Nephron (organoid): ENCODE results near the gene CCDC73.
"Not testable (repeated sequence)": the region's sequence is repeated elsewhere in the genome, so short reads cannot be mapped to it uniquely, and the experiment has no call there.

Source experiments
- H3K27ac Mint-ChIP-seq, 3 experiments: 2 replicates each; pipeline ENCODE4 v1.8.0; 2020; ENCODE audit warnings: mixed read lengths in 3 of 3, mild to moderate bottlenecking in 2 of 3, moderate library complexity in 1 of 3
- H3K27me3 Mint-ChIP-seq: 2 replicates; pipeline ENCODE4 v1.8.0; 2021; ENCODE audit warnings: low read depth, mild to moderate bottlenecking, moderate library complexity, mixed read lengths
- H3K36me3 Mint-ChIP-seq: 2 replicates; pipeline ENCODE4 v1.8.0; 2020; ENCODE audit warnings: low read depth, mixed read lengths
- H3K4me1 Mint-ChIP-seq: 2 replicates; pipeline ENCODE4 v1.8.0; 2020; ENCODE audit warnings: mixed read lengths
- H3K4me3 Mint-ChIP-seq, 3 experiments: 2 replicates each; pipeline ENCODE4 v1.8.0; 2020; ENCODE audit warnings: mild to moderate bottlenecking in 3 of 3, mixed read lengths in 3 of 3, moderate library complexity in 2 of 3
- H3K9me3 Mint-ChIP-seq: 2 replicates; pipeline ENCODE4 v1.8.0; 2020; ENCODE audit warnings: mixed read lengths
- CTCF ChIP-seq, 3 experiments: fragments of 200-600 bp; sonication (generic); IDR thresholded peaks; one replicate each; pipeline ENCODE4 v1.5.0; 2021; ENCODE audit warnings: antibody characterized with exemption in 3 of 3; ENCODE audit not compliant: unreplicated experiment in 3 of 3

Gene CCDC73

DNA sequence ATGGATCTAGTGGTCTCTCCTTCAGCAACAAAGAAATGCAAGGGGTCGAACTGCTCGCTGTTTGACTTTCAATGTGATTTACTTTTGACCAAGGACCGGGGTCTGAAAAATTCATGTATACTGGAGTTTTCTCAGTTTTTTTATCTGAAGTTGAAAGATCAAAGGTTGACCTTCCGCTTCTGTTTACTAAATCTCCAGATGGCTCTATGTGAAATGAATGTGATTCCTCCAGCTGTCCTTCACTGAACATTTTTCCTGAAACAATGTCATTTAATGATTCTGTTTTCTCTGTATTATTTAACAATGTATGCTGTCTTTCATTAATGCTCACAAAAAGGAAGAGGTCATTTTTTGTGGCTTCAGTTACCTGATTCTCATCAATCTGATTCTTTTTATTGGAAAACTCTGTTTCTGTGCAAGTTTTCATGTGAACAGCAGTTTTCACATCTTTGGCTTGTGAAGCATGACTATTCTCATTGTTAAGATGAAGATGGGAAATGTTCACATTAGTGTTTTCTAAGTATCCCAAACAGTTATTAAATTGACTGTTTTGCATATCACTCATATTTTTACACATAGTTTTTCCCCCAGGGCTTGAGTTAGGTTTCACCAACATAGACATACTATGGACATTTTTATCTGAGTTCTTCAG is 180.8 kb downstream of the CCDC73 start:
- no peak for TF ChIP-seq CTCF (IDR thresholded peaks at IDR 0.05; ENCODE audit: unreplicated experiment in 3 of 3)
- Mint-ChIP-seq H3K36me3 (peaks cover 24% of the 10 kb centered on the region), H3K27me3 (peaks cover under 1% of the 10 kb centered on the region), H3K9me3 (peaks cover 21% of the 10 kb centered on the region), H3K4me1 (peaks cover 23% of the 10 kb centered on the region), H3K4me3 (peak overlapping the region in 2 of 3 experiments; percentile 24 to 30), H3K27ac (peak overlapping the region; percentile 28 to 57 (median 55))

DNA sequence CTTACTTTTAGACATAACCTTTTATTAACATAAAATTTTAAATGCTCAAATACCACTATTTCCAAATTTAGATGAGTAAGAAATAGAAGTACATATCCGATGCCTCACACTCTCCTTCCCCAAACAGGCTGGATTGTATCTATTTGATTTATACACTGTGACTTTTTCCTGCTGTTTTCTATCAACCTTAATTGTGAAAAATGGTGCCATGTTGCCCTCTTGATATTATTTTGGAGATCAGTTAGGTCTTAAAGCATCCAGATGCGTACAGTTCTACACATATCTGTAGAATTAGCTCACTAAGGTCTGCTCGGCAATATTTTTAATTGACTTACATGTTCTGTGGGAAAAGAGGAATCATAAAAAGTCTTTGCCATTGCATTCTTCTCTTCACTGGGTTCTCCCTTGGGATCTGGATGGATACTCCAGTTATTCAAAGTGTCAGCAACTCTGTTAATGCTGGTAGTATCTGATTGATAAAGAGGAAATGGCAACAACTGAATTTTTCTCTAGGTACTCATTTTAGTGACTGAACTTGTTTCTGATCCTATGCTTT is 183.6 kb downstream of the CCDC73 start:
- H3K4me1 Mint-ChIP-seq: peaks cover 23% of the 10 kb centered on the region
- TF ChIP-seq CTCF (IDR thresholded peaks at IDR 0.05; ENCODE audit: unreplicated experiment in 3 of 3): no peak
- peaks cover 30% of the 10 kb centered on the region for H3K9me3 Mint-ChIP-seq
- H3K36me3 Mint-ChIP-seq: peaks cover 45% of the 10 kb centered on the region
- H3K27ac Mint-ChIP-seq: peak overlapping the region; percentile 29 to 67 (median 57)
- H3K27me3 Mint-ChIP-seq: no peaks in the 10 kb centered on the region
- H3K4me3 Mint-ChIP-seq: no peak overlapping the region

- Mint-ChIP-seq H3K4me1 (peaks cover 16% of the 10 kb centered on the region), H3K36me3 (peaks cover 61% of the 10 kb centered on the region)
- not testable (repeated sequence) for H3K27ac Mint-ChIP-seq
These were observed 185.6 kb downstream of the CCDC73 start for GRCh38 chr11:32608826-32609225.

DNA sequence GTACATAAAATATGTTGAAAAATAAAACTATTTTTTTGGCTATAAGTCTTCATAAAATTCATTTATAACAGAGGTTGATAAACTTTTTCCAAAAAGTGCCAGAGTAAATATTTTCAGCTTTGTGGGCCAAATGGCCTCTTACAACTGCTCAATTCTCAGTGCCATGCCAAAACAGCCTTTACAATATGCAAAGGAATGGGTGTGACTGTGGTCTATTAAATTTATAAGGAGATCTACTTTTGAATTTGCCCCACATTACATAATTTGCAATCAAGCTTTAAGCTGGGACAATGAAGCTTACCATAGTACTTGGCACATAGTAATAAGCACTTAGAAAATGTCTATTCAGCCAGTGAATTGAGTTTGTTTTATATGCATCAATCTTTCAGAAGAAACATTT is 188.2 kb downstream of the CCDC73 start:
- H3K27me3 Mint-ChIP-seq: no peaks in the 10 kb centered on the region
- H3K27ac Mint-ChIP-seq: no peak overlapping the region
- no peak overlapping the region for H3K4me3 Mint-ChIP-seq
- H3K4me1 Mint-ChIP-seq: peaks cover 19% of the 10 kb centered on the region
- H3K36me3 Mint-ChIP-seq: peaks cover 82% of the 10 kb centered on the region
- H3K9me3 Mint-ChIP-seq: peaks cover 30% of the 10 kb centered on the region
- TF ChIP-seq CTCF (IDR thresholded peaks at IDR 0.05; ENCODE audit: unreplicated experiment in 3 of 3): no peak

More at GRCh38 chr11:32608826-32609225, 185.6 kb downstream of the CCDC73 start:
- H3K9me3 Mint-ChIP-seq: peaks cover 30% of the 10 kb centered on the region
- H3K4me3 Mint-ChIP-seq, H3K27me3 Mint-ChIP-seq: not testable (repeated sequence)

DNA sequence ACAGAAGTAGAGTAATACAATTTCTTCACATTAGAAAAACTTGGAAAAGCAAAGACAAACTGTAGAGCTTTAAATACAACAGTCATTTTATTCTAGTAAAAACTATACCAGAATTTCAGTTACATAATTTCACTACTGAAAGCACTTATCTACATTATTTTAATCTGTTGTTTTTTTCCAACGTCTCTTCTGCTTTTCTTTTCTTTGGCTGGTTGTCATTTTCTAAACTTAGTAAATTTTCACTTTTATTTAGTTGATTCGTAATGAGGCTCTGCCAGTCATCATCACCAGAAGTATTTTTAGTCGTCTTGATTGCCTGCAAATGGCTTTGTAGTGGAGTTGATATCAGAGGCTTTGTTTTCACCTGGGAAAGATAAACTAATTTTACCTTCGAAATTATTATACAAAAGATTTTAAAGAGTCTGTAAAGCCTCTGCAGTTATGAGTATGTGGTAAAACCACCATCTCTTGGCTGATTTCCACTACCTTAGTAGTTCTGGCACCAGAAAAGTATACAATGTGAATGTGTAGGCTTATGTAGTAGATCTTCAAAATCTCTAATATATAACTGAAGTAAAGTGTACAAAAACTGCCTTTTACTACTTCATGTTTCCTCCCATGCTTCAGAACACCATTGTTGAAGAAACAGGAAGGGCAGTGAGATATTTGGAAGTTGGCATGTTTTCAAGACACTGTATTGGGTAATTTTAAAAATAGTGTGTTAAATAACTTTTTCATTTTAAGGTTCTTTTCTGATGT is 191.6 kb downstream of the CCDC73 start:
- H3K9me3 Mint-ChIP-seq: peaks cover 6% of the 10 kb centered on the region
- H3K27ac Mint-ChIP-seq: peak overlapping the region; percentile 69 to 84 (median 80)
- TF ChIP-seq CTCF (IDR thresholded peaks at IDR 0.05; ENCODE audit: unreplicated experiment in 3 of 3): no peak
- H3K4me3 Mint-ChIP-seq: peak overlapping the region in 1 of 3 experiments; percentile 14
- H3K4me1 Mint-ChIP-seq: peaks cover 15% of the 10 kb centered on the region
- H3K36me3 Mint-ChIP-seq: peaks cover 60% of the 10 kb centered on the region
- no peaks in the 10 kb centered on the region for H3K27me3 Mint-ChIP-seq

DNA sequence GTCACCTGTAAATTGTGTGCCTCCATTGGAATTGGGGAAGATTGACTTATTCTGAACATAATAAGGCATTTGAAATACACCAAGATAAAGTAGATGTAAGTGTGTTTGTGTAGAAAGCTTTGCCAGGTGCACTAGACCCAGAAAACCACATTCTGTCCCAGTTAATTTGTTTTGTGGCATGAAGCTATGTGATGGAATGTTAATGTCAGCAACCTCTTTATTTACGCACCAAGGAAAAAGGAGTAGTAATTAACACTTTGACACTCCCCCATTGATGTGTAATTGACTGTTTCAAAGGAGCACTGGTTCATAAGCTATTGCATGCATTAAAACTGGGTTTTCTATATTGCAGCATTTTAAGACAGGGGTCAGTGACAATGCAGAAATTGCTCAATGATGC is 196.5 kb downstream of the CCDC73 start:
- H3K36me3 Mint-ChIP-seq: peaks cover 69% of the 10 kb centered on the region
- H3K4me3 Mint-ChIP-seq: peak overlapping the region in 2 of 3 experiments; percentile 7 to 27
- peak overlapping the region; percentile 60 to 93 (median 87) for H3K27ac Mint-ChIP-seq
- peaks cover 27% of the 10 kb centered on the region for H3K4me1 Mint-ChIP-seq
- H3K9me3 Mint-ChIP-seq: no peaks in the 10 kb centered on the region
- no peaks in the 10 kb centered on the region for H3K27me3 Mint-ChIP-seq
- no peak for TF ChIP-seq CTCF (IDR thresholded peaks at IDR 0.05; ENCODE audit: unreplicated experiment in 3 of 3)

- Mint-ChIP-seq H3K36me3 (peaks cover 72% of the 10 kb centered on the region), H3K27ac (peak overlapping the region; percentile 26 to 94 (median 84)), H3K4me1 (peaks cover 16% of the 10 kb centered on the region), H3K4me3 (peak overlapping the region in 1 of 3 experiments; percentile 2)
- not testable (repeated sequence) for H3K9me3 Mint-ChIP-seq, H3K27me3 Mint-ChIP-seq
These were observed 198.3 kb downstream of the CCDC73 start for GRCh38 chr11:32596114-32596513.
